ENCODE results near the gene CTSF. TPM values are rescaled to one million over a fixed set of nuclear protein-coding genes. Genes with fewer than 3 reads are reported as not detected.

Gene CTSF
- total and polyA plus RNA-seq, 2 of the 8 experiments (the other 6 are each of a cell fraction or from before 2014, with no cell fraction given) = 0.58 to 2.3 TPM

DNA sequence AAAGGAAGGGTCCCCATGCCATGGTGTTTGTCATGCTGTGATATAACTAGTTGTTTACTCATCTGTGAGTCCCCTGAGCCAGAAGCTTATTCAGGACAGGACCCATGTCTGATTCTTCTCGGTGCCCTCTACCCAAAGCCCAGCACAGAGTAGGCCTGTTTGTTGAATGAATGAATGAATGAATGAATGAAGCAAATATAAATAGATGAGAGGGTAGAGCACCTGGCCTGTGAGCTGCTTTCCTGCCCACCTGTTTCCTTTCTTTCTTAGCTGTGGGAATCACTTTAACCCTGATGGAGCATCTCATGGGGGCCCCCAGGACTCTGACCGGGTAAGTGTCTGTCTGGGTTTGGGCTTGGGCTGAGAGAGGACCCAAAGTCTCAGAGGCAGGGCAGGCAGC, 31.8 kb upstream of the CTSF start:
- no peak overlapping the region for H3K4ac ChIP-seq (replicated peaks; ENCODE audit: insufficient read length, low read depth, low read length)
- H2AFZ ChIP-seq (ENCODE audit: low read length) = no peak overlapping the region
- H2BK5ac ChIP-seq (ENCODE audit: low read depth, low read length) = no peak overlapping the region
- H3K9ac ChIP-seq (replicated peaks in 1 of 4; ENCODE audit: extremely low read depth in 1 of 4, low read depth in 3 of 4, low read length in 3 of 4) = no peak overlapping the region
- WGBS, 2 experiments (ENCODE audit: extremely low coverage in 1 of 2, insufficient coverage in 1 of 2, insufficient read length in 1 of 2, insufficient replicate concordance in 2 of 2, low coverage in 1 of 2, low lambda C conversion rate in 2 of 2, missing lambda C conversion rate in 1 of 2) = 93% methylated on average over 2 of the region's 2 CpGs; no CpG with 5 or more reads in 1 of the 2 experiments
- DNase-seq (ENCODE audit: low read depth in 1 of 2, low spot score in 2 of 2) (no peak), FAIRE-seq (no peak)
- H2BK120ac ChIP-seq (replicated peaks; ENCODE audit: low read depth, low read length) = no peak overlapping the region
- TF ChIP-seq HDAC6 (IDR thresholded peaks at IDR 0.05; ENCODE audit: low read depth, low read length) (no peak), SIRT6 (IDR thresholded peaks at IDR 0.05; ENCODE audit: low read length) (no peak)
- TF ChIP-seq, protein P1, sequence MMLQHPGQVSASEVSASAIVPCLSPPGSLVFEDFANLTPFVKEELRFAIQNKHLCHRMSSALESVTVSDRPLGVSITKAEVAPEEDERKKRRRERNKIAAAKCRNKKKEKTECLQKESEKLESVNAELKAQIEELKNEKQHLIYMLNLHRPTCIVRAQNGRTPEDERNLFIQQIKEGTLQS (IDR thresholded peaks at IDR 0.05; ENCODE audit: insufficient read depth, low read depth, low read length) = no peak
- CTCF ChIA-PET (ENCODE audit: partially characterized antibody) = interaction anchor here (0.6 to 1.9 kb wide), 5 partner anchors 10 to 123 kb away, joined by 3 to 8 read pairs (median 4); no protein-coding TSS in a partner anchor
- POLR2A ChIA-PET (ENCODE audit: partially characterized antibody) = interaction anchor here (65.3 kb wide), 1 partner anchor 42 kb away, joined by 2165 read pairs; the partner anchor contains the start of genes RBM14 and RBM4
- peaks cover 13 to 31% (median 20%) of the 10 kb centered on the region in 4 experiments; a peak in 7 of 8 replicates for H3K36me3 ChIP-seq (ENCODE audit: control insufficient read depth in 2 of 4, insufficient read depth in 4 of 4, low read length in 3 of 4)
- no peak overlapping the region for H3K27ac ChIP-seq (ENCODE audit: low read depth, low read length)
- H4K8ac ChIP-seq (ENCODE audit: extremely low read depth, insufficient read depth, low read length) = no peak overlapping the region
- H3K56ac ChIP-seq (replicated peaks; ENCODE audit: insufficient read length, low read depth, low read length) = no peak overlapping the region
- H3K23me2 ChIP-seq (ENCODE audit: low read depth, low read length) = no peaks in the 10 kb centered on the region
- no peak overlapping the region for H2BK20ac ChIP-seq (ENCODE audit: low read length)
- H2BK15ac ChIP-seq (ENCODE audit: low read length) = no peak overlapping the region
- H3K4me1 ChIP-seq (replicated peaks in 1 of 4; ENCODE audit: control insufficient read depth in 3 of 4, insufficient read depth in 4 of 4, low read length in 3 of 4) = no peaks in the 10 kb centered on the region
- H3K18ac ChIP-seq (ENCODE audit: extremely low read depth, low read length) = no peak overlapping the region
- no peak overlapping the region for H3K4me3 ChIP-seq (ENCODE audit: extremely low read depth in 1 of 4, insufficient read depth in 2 of 4, low read depth in 3 of 4, low read length in 4 of 4)
- H3K27me3 ChIP-seq (replicated peaks in 1 of 4; ENCODE audit: control insufficient read depth in 3 of 4, extremely low read depth in 1 of 4, insufficient read depth in 3 of 4, low read length in 3 of 4) = no peaks in the 10 kb centered on the region
- no peak overlapping the region for H2AK5ac ChIP-seq (ENCODE audit: low read depth, low read length)
- no peak overlapping the region for H4K91ac ChIP-seq (replicated peaks; ENCODE audit: insufficient read length, low read length)
- H4K20me1 ChIP-seq (replicated peaks in 1 of 2; ENCODE audit: control insufficient read depth in 1 of 2, insufficient read depth in 2 of 2, low read length in 2 of 2) = peaks cover 0 to 2% of the 10 kb centered on the region in 2 experiments
- H3K23ac ChIP-seq (ENCODE audit: insufficient read length) = no peak overlapping the region
- no peaks in the 10 kb centered on the region for H3K9me3 ChIP-seq (ENCODE audit: insufficient read depth in 2 of 2, low read depth in 1 of 2, low read length in 1 of 2)
- no peak overlapping the region for H3K14ac ChIP-seq (ENCODE audit: insufficient read length)
- no peak overlapping the region for H4K5ac ChIP-seq (ENCODE audit: insufficient read length, low read depth, low read length)
- peaks cover 3% of the 10 kb centered on the region; the same call in 1 of the 2 replicates for H3K79me1 ChIP-seq (ENCODE audit: low read depth, low read length)
- no peak overlapping the region for H2BK12ac ChIP-seq (ENCODE audit: low read depth, low read length)
- no peak overlapping the region for H3K4me2 ChIP-seq (ENCODE audit: insufficient read depth in 1 of 2, low read depth in 2 of 2, low read length in 2 of 2)
- no peaks in the 10 kb centered on the region for H3K79me2 ChIP-seq (ENCODE audit: control insufficient read depth in 1 of 2, insufficient read depth in 2 of 2, low read length in 2 of 2)

All from H1 (cell line).